GM23338 (cell line): ENCODE results near the gene DCUN1D2. TPM values are rescaled to one million over a fixed set of nuclear protein-coding genes. Genes with fewer than 3 reads are reported as not detected.

Experiments
- ATAC-seq: fragments of 200-7000 bp; cut with Tn5 transposase; 3 replicates; pipeline ENCODE4 v1.9.1; 2020
- DNase-seq: peaks from one replicate; pipeline ENCODE4 v3.0.0-alpha.2; 2015; ENCODE audit warnings: low spot score
- H2AFZ ChIP-seq: fragments of 200-600 bp; sonication (generic); 2 replicates; pipeline ENCODE4 v1.8.0; 2016; ENCODE audit warnings: antibody characterized with exemption, mild to moderate bottlenecking, moderate library complexity
- H3F3A ChIP-seq: fragments of 200-600 bp; sonication (generic); replicated peaks from 2 replicates; pipeline ENCODE4 v1.8.0; 2017; ENCODE audit warnings: antibody characterized with exemption, mixed run types, low read depth
- H3K27ac ChIP-seq: fragments of 200-600 bp; sonication (generic); 2 replicates; pipeline ENCODE4 v1.6.1; 2016; ENCODE audit warnings: low read depth
- H3K27me3 ChIP-seq: fragments of 200-600 bp; sonication (generic); 2 replicates; pipeline ENCODE4 v1.8.0; 2016; ENCODE audit warnings: mild to moderate bottlenecking, mixed run types, moderate library complexity; ENCODE audit not compliant: insufficient read depth
- H3K36me3 ChIP-seq: fragments of 200-600 bp; sonication (generic); 2 replicates; pipeline ENCODE4 v1.8.0; 2016; ENCODE audit warnings: mild to moderate bottlenecking; ENCODE audit not compliant: insufficient read depth
- H3K4me1 ChIP-seq: fragments of 200-600 bp; sonication (generic); 2 replicates; pipeline ENCODE4 v1.8.0; 2016; ENCODE audit warnings: mild to moderate bottlenecking, moderate library complexity; ENCODE audit not compliant: insufficient read depth
- H3K4me2 ChIP-seq: fragments of 200-600 bp; sonication (generic); 2 replicates; pipeline ENCODE4 v1.7.1; 2017; ENCODE audit warnings: mixed run types
- H3K4me3 ChIP-seq: fragments of 200-600 bp; sonication (generic); 2 replicates; pipeline ENCODE4 v1.6.1; 2016; ENCODE audit warnings: mixed run types
- H3K79me2 ChIP-seq: fragments of 200-600 bp; sonication (generic); replicated peaks from 2 replicates; pipeline ENCODE4 v1.8.0; 2017; ENCODE audit warnings: mild to moderate bottlenecking; ENCODE audit not compliant: insufficient read depth
- H3K9me2 ChIP-seq: fragments of 200-600 bp; sonication (generic); 2 replicates; pipeline ENCODE4 v1.8.0; 2017; ENCODE audit not compliant: insufficient read depth
- H4K20me1 ChIP-seq: fragments of 200-600 bp; sonication (generic); replicated peaks from 2 replicates; pipeline ENCODE4 v1.8.0; 2017; ENCODE audit warnings: mild to moderate bottlenecking; ENCODE audit not compliant: insufficient read depth
- H3K27ac Mint-ChIP-seq: 2 replicates; pipeline ENCODE4 v1.8.0; 2020; ENCODE audit warnings: inconsistent platforms, mild to moderate bottlenecking, moderate library complexity, mixed read lengths
- H3K27me3 Mint-ChIP-seq: 3 replicates; pipeline ENCODE4 v1.8.0; 2022; ENCODE audit warnings: low read depth, mild to moderate bottlenecking, moderate library complexity, mixed read lengths, inconsistent platforms; ENCODE audit not compliant: insufficient read depth, poor library complexity
- H3K36me3 Mint-ChIP-seq: 3 replicates; pipeline ENCODE4 v1.8.0; 2021; ENCODE audit warnings: low read depth, mild to moderate bottlenecking, inconsistent platforms, moderate library complexity, mixed read lengths
- H3K4me1 Mint-ChIP-seq: 3 replicates; pipeline ENCODE4 v1.8.0; 2020; ENCODE audit warnings: mild to moderate bottlenecking, inconsistent platforms, mixed read lengths
- H3K4me3 Mint-ChIP-seq: 3 replicates; pipeline ENCODE4 v1.8.0; 2021; ENCODE audit warnings: moderate library complexity, mild to moderate bottlenecking, inconsistent platforms, mixed read lengths
- H3K9me3 Mint-ChIP-seq: 3 replicates; pipeline ENCODE4 v1.8.0; 2020; ENCODE audit warnings: moderate library complexity, mild to moderate bottlenecking, inconsistent platforms, mixed read lengths
- CREB1 ChIP-seq: fragments of 250-450 bp; sonication (Bioruptor Pico); IDR thresholded peaks from 2 replicates; pipeline ENCODE4 v1.5.0; 2020; ENCODE audit warnings: low read depth, mild to moderate bottlenecking, moderate library complexity
- CTCF ChIP-seq, 2 experiments: fragments of 200-600 bp in 1 of 2; sonication (generic) in 1 of 2; conservative IDR thresholded peaks; 2 replicates each; pipeline versions ENCODE4 v1.5.1 to v1.6.1; 2016 to 2017; ENCODE audit warnings: antibody characterized with exemption in 2 of 2, low read depth in 2 of 2, mild to moderate bottlenecking in 2 of 2, moderate library complexity in 1 of 2
- ETS1 ChIP-seq: IDR thresholded peaks from 2 replicates; pipeline ENCODE4 v1.6.1; 2016; ENCODE audit warnings: antibody characterized with exemption
- EZH2 ChIP-seq: fragments of 200-600 bp; sonication (generic); IDR thresholded peaks from one replicate; pipeline ENCODE4 v1.8.0; 2017; ENCODE audit warnings: antibody characterized with exemption, mild to moderate bottlenecking, low read depth; ENCODE audit not compliant: unreplicated experiment
- EZH2phosphoT487 ChIP-seq: fragments of 200-600 bp; sonication (generic); IDR thresholded peaks from one replicate; pipeline ENCODE4 v1.8.1; 2018; ENCODE audit warnings: antibody characterized with exemption; ENCODE audit not compliant: unreplicated experiment
- JUNB ChIP-seq: IDR thresholded peaks from one replicate; pipeline ENCODE4 v1.6.1; 2016; ENCODE audit warnings: antibody characterized with exemption; ENCODE audit not compliant: unreplicated experiment
- NANOG ChIP-seq: IDR thresholded peaks from 2 replicates; pipeline ENCODE4 v1.6.1; 2016; ENCODE audit warnings: antibody characterized with exemption, borderline replicate concordance
- POLR2AphosphoS5 ChIP-seq: IDR thresholded peaks from 2 replicates; pipeline ENCODE4 v1.6.1; 2016; ENCODE audit warnings: antibody characterized with exemption, low read depth
- REST ChIP-seq: IDR thresholded peaks from one replicate; pipeline ENCODE4 v1.6.1; 2018; ENCODE audit warnings: antibody characterized with exemption; ENCODE audit not compliant: unreplicated experiment
- STAT1 ChIP-seq: IDR thresholded peaks from one replicate; pipeline ENCODE4 v1.6.1; 2016; ENCODE audit warnings: antibody characterized with exemption; ENCODE audit not compliant: unreplicated experiment
- ZNF114 ChIP-seq: fragments of 250-450 bp; sonication (Bioruptor Pico); IDR thresholded peaks from 2 replicates; pipeline ENCODE4 v1.5.0; 2020; ENCODE audit warnings: mild to moderate bottlenecking, moderate library complexity
- ZNF331 ChIP-seq: fragments of 250-450 bp; sonication (Bioruptor Pico); IDR thresholded peaks from 2 replicates; pipeline ENCODE4 v1.5.0; 2020; ENCODE audit warnings: low read depth, mild to moderate bottlenecking, moderate library complexity
- polyA plus RNA-seq: library from polyadenylated mRNA; unstranded; fragments of >200 nt; fragmentation: Nextera tagmentation; extraction: Ambion mirVana; gene quantifications from 2 replicates; pipeline ENCODE4 v1.2.1, GENCODE V29; 2016
- total RNA-seq: library from RNA; depleted of rRNA; stranded (reverse); fragments of >200 nt; shearing (Covaris generic); gene quantifications from 2 replicates; pipeline ENCODE4 v1.2.3, GENCODE V29; 2014

Gene DCUN1D2
- total and polyA plus RNA-seq, 2 experiments from 2014 or later = 12.3 to 38.0 TPM

- no peak for TF ChIP-seq CTCF (conservative IDR thresholded peaks at IDR 0.05; ENCODE audit: low read depth in 2 of 2)
- no peak for TF ChIP-seq JUNB
- TF ChIP-seq ETS1 = no peak
- no peak for TF ChIP-seq STAT1
- TF ChIP-seq ZNF331 = no peak
- TF ChIP-seq CREB1 (CRISPR knock-in tag) = no peak
- TF ChIP-seq NANOG = no peak
Observed at GRCh38 chr13:113442985-113443362, 47.5 kb downstream of the DCUN1D2 start (continued).

- Histone ChIP-seq H3K27me3 (no peaks in the 10 kb centered on the region), H3F3A (peaks cover 6% of the 10 kb centered on the region; the same call in 1 of the 2 replicates), H3K9me2 (no peaks in the 10 kb centered on the region), H3K4me2 (no peak overlapping the region), H3K79me2 (no peaks in the 10 kb centered on the region), H4K20me1 (no peaks in the 10 kb centered on the region), H3K27ac (no peak overlapping the region), H3K4me1 (no peaks in the 10 kb centered on the region), H3K4me3 (no peak overlapping the region), H3K36me3 (no peaks in the 10 kb centered on the region), H2AFZ (no peak overlapping the region)
- Mint-ChIP-seq H3K27me3 (peaks cover 4% of the 10 kb centered on the region), H3K9me3 (no peaks in the 10 kb centered on the region; the same call in 2 of the 3 replicates), H3K36me3 (peaks cover 14% of the 10 kb centered on the region), H3K4me3 (no peak overlapping the region; the same call in 2 of the 3 replicates), H3K4me1 (0 out of 3 replicates have a peak, but pooled peaks cover 4% of the 10 kb centered on the region), H3K27ac (no peak overlapping the region)
- DNase-seq = no peak
- no peak for ATAC-seq
- TF ChIP-seq ZNF331 = no peak
- no peak for TF ChIP-seq EZH2phosphoT487
Observed at GRCh38 chr13:113442354-113442984, 48.0 kb downstream of the DCUN1D2 start.

GRCh38 chr13:113441661-113442060, 48.9 kb downstream of the DCUN1D2 start:
- H4K20me1 ChIP-seq = no peaks in the 10 kb centered on the region
- Mint-ChIP-seq H3K4me1 (0 out of 3 replicates have a peak, but pooled peaks cover 4% of the 10 kb centered on the region), H3K9me3 (no peaks in the 10 kb centered on the region; the same call in 2 of the 3 replicates), H3K27ac (no peak overlapping the region; the same call in 1 of the 2 replicates), H3K27me3 (peaks cover 4% of the 10 kb centered on the region), H3K36me3 (peaks cover 11% of the 10 kb centered on the region; the same call in 2 of the 3 replicates), H3K4me3 (no peak overlapping the region)
- no peak overlapping the region for H3K4me3 ChIP-seq
- no peak overlapping the region for H3K27ac ChIP-seq
- H3K27me3 ChIP-seq = no peaks in the 10 kb centered on the region
- ATAC-seq (no peak), DNase-seq (no peak)
- H3F3A ChIP-seq = peaks cover 3% of the 10 kb centered on the region; the same call in 1 of the 2 replicates
- H3K4me1 ChIP-seq = no peaks in the 10 kb centered on the region
- no peaks in the 10 kb centered on the region for H3K36me3 ChIP-seq
- no peaks in the 10 kb centered on the region for H3K9me2 ChIP-seq
- H3K4me2 ChIP-seq = no peak overlapping the region
- H3K79me2 ChIP-seq = no peaks in the 10 kb centered on the region
- H2AFZ ChIP-seq = no peak overlapping the region
- TF ChIP-seq ZNF114 (CRISPR knock-in tag) (no peak), CREB1 (CRISPR knock-in tag) (no peak), NANOG (no peak), CTCF (conservative IDR thresholded peaks at IDR 0.05; ENCODE audit: low read depth in 2 of 2) (no peak), EZH2phosphoT487 (no peak), JUNB (no peak), STAT1 (no peak), POLR2AphosphoS5 (no peak), REST (no peak), EZH2 (no peak)
